GM10847 (cell line): ENCODE data around the gene PCDHGC4.

Experiments
- POLR2A ChIP-seq: IDR thresholded peaks from 2 replicates; pipeline ENCODE4 v1.6.1; 2011; ENCODE audit not compliant: insufficient read length; ENCODE audit errors: extremely low read depth

The PCDHGC4 gene

DNA sequence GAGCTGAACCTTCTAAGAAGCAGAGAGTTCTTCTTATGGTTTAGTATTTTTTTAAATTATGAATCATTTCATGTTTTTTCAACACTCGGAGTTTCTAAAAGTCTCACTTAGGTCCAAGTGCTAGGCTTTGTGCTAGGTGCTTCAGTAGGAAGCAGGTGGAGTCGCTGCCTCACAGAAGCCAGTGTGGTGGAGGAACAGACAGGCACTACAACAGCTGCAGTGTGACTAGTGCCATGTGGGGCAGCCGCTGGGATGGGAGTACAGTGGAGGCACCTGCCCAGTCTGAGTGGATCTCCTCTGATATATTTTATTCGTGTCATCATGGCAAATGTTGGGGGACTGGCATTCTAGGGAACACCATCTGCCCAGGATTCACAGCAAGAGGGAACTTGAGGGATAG lies 19.4 kb downstream of the PCDHGC4 start:
- no peak for TF ChIP-seq POLR2A

- no peak for TF ChIP-seq POLR2A
These were observed 21.7 kb downstream of the PCDHGC4 start for GRCh38 chr5:141506381-141507155.

DNA sequence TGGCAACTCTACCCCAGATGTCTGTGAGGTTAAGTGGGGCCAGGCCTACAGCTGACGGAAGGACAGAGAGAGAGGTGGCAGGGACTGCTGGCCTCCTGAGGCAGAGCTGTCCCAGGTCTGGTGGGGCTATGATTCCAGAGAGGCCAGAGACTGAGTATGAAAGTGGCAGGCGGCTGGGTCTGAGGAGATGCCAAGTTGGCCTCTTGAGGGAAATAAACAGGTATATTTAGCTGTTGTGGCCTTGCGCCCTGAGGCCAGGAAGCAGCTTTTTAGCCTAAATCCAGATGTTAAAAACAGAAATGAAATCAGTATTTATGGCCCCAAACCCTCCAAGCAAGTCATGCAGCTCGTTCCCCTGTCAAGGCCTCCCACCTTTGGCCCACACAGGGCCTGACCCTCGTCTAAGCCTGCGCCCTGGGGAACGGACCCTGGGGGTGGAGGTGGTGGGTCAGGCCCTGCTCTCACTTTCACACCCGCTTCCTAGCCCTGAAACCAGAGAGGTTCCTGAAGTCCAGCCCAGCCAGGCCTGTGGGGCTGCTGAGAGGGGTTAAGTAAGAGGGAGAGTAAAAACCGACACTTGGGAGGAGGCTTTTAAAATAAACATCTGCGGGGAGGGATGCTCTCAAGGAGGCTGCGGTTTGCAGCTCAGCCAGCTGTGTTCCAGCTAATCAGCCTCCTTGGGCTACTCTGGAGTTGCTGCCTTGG lies 22.7 kb downstream of the PCDHGC4 start:
- peak; percentile 16 for TF ChIP-seq POLR2A

GRCh38 chr5:141508440-141508797 lies 23.6 kb downstream of the PCDHGC4 start:
- no peak for TF ChIP-seq POLR2A

DNA sequence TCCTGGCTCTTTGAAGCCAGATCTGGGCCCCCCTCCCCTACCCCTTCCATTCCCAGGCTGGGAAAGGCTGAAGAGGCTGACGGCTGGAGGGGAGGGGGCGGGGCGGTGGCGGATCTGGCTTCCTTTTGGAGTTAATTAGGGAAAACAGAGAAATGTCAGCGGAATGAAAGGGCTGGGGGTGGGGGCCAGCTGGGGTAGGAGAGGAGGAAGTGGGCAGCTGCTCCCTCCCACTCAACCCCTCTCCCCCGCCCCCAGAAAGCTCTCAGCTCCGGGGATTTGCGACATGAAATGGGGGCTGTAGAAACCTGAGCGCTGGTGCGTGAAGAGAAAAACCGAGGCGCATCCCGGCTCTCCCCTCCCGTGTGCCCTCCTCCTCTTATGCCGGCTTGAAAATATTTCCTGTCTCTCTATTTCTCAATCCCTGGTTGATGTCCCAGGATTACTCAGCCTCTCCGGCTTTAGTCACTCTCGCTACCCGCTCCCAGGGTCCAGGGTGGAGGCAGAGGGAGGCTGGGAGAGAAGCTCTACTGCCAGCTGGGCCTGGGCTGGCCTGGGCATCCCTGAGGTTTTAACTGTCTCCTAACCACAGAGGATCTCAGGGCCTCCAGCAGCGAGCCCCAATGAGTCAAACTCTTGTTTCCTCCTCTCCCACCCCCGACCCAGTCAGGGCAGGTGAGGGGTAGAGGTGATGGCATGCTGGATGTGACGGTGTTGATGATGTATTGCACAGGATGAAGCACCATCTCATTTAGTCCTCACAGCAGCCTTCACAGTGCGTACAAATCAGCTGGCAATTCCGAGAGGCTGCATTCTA lies 24.2 kb downstream of the PCDHGC4 start:
- no peak for TF ChIP-seq POLR2A

- TF ChIP-seq POLR2A, result no peak
These were observed 25.3 kb downstream of the PCDHGC4 start for GRCh38 chr5:141510160-141510559.

GRCh38 chr5:141510850-141511601 lies 26.2 kb downstream of the PCDHGC4 start:
- peak; percentile 29 for TF ChIP-seq POLR2A

DNA sequence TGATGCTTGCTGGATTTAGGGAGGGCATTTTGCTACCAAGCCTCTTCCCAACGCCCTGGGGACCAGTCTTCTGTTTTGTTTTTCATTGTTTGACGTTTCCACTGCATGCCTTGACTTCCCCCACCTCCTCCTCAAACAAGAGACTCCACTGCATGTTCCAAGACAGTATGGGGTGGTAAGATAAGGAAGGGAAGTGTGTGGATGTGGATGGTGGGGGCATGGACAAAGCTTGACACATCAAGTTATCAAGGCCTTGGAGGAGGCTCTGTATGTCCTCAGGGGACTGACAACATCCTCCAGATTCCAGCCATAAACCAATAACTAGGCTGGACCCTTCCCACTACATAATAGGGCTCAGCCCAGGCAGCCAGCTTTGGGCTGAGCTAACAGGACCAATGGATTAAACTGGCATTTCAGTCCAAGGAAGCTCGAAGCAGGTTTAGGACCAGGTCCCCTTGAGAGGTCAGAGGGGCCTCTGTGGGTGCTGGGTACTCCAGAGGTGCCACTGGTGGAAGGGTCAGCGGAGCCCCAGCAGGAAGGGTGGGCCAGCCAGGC lies 27.0 kb downstream of the PCDHGC4 start:
- no peak for TF ChIP-seq POLR2A

DNA sequence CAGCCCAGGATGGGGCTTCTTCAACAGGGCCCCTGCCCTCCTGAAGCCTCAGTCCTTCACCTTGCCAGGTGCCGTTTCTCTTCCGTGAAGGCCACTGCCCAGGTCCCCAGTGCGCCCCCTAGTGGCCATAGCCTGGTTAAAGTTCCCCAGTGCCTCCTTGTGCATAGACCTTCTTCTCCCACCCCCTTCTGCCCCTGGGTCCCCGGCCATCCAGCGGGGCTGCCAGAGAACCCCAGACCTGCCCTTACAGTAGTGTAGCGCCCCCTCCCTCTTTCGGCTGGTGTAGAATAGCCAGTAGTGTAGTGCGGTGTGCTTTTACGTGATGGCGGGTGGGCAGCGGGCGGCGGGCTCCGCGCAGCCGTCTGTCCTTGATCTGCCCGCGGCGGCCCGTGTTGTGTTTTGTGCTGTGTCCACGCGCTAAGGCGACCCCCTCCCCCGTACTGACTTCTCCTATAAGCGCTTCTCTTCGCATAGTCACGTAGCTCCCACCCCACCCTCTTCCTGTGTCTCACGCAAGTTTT lies 27.6 kb downstream of the PCDHGC4 start:
- TF ChIP-seq POLR2A, result peak; percentile 25

DNA sequence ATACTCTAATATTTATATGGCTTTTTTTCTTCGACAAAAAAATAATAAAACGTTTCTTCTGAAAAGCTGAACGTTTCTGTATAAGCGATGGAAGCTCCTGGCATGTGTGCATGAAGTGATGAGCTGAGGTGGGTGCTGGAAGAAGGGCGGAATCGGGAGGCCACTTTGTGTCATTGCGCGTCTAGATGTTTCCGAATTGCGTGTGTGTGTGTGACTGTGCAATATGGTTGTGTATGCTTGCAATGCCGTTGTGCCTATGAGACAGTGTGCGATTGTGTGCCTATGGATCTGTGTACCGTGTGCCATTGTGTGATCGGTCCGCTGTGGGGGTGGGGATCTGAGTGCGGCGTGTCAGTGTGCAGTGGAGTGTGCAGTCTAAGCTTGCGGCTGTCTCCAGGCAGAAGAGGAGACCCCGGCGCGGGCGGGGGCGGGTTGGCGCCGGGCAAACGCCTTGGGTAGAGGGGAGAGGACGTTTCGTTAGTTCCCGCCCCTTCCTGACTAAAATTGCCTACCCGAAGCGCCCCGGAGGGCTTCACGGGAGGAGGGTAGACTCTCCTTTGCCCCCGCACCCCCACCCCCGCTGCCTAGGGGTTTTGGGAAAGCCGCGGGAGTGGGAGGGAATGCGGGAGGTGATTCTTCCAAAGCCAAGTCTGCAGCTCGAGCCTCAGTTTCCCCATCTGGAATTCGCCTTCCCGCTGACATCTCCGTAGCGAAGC lies 28.2 kb downstream of the PCDHGC4 start:
- no peak for TF ChIP-seq POLR2A

DNA sequence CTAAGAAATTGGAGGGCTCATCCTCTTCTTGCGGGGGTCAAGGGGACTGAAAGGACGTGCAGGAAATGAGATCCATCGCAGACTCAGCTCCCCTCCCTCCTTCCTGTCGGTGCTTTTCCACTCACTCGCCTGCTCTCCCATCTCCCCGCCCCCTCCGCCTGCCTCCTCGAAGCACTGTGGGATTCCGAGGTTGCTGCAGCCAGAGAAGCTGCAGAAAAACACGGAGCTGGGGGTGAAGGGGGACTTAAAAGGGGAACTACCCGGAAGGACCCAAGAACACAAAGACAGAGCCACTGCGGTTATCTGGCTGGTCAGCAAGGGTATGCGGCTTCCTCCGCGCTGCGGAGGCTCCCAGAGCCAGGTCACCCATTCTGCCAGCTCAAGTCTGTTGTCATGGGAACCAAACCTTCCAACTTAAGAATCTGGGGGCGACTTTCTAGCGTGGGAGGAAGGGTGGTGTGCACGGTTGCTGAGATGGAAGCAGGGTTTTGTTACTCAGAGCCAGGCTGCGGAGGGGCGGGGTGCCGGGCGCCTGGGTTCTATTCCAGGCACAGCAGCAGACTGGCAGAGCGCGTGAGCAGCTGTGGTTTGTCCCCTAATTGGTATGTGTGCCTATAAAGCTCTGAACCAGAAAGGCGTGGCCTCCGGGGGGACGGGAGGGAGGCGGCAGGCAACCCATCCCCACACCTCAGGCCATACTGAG lies 28.9 kb downstream of the PCDHGC4 start:
- TF ChIP-seq POLR2A, result no peak

- TF ChIP-seq POLR2A, result no peak
These were observed 29.7 kb downstream of the PCDHGC4 start for GRCh38 chr5:141514330-141515133.

DNA sequence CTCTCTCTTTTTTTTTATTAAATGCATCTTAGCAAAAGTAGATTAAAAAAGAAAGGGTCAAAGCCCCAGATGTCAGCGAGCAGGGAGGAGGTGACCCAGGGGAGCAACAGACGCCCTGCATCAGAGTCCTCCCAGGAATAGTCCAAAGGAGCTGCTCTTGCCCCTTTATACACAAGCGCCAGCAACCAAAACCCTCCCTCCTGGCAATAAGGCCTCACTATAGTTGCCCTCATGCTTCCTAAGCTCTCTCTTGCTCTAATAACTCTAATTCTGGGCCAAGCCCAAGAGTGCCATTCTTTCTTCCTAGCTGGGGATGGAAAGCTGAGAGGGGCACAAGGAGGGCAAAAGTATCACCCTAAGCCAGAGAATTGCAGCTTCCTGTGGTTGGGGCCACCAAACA lies 30.3 kb downstream of the PCDHGC4 start:
- no peak for TF ChIP-seq POLR2A
